GM23248 (cell line): ENCODE results near the gene SMCR8. TPM values are rescaled to one million over a fixed set of nuclear protein-coding genes. Genes with fewer than 3 reads are reported as not detected.
"Not testable (repeated sequence)": the region's sequence is repeated elsewhere in the genome, so short reads cannot be mapped to it uniquely, and the experiment has no call there.

ENCODE experiments used
- DNase-seq: peaks from one replicate; pipeline ENCODE4 v3.0.0-alpha.2; 2015
- H2AFZ ChIP-seq: fragments of 200-600 bp; sonication (generic); 2 replicates; pipeline ENCODE4 v1.6.1; 2016; ENCODE audit warnings: antibody characterized with exemption
- H3F3A ChIP-seq: fragments of 200-600 bp; sonication (generic); 2 replicates; pipeline ENCODE4 v1.6.1; 2016; ENCODE audit warnings: mild to moderate bottlenecking, antibody characterized with exemption, mixed run types; ENCODE audit not compliant: insufficient read depth
- H3K27ac ChIP-seq: fragments of 200-600 bp; sonication (generic); 2 replicates; pipeline ENCODE4 v1.5.1; 2016; ENCODE audit warnings: mild to moderate bottlenecking
- H3K27me3 ChIP-seq: fragments of 200-600 bp; sonication (generic); replicated peaks from 2 replicates; pipeline ENCODE4 v1.6.1; 2016; ENCODE audit warnings: mild to moderate bottlenecking; ENCODE audit not compliant: insufficient read depth
- H3K36me3 ChIP-seq: fragments of 200-600 bp; sonication (generic); 2 replicates; pipeline ENCODE4 v1.6.1; 2016; ENCODE audit warnings: low read depth, mild to moderate bottlenecking
- H3K4me1 ChIP-seq: fragments of 200-600 bp; sonication (generic); 2 replicates; pipeline ENCODE4 v1.6.1; 2016; ENCODE audit warnings: mild to moderate bottlenecking; ENCODE audit not compliant: insufficient read depth
- H3K4me2 ChIP-seq: fragments of 200-600 bp; sonication (generic); one replicate; pipeline ENCODE4 v1.6.1; 2016; ENCODE audit warnings: mild to moderate bottlenecking; ENCODE audit not compliant: unreplicated experiment
- H3K4me3 ChIP-seq: fragments of 200-600 bp; sonication (generic); 2 replicates; pipeline ENCODE4 v1.5.1; 2016; ENCODE audit warnings: mild to moderate bottlenecking
- H3K79me2 ChIP-seq: fragments of 200-600 bp; sonication (generic); 2 replicates; pipeline ENCODE4 v1.6.1; 2016; ENCODE audit warnings: mild to moderate bottlenecking; ENCODE audit not compliant: insufficient read depth
- H3K9ac ChIP-seq: fragments of 200-600 bp; sonication (generic); 2 replicates; pipeline ENCODE4 v1.6.1; 2016; ENCODE audit warnings: mild to moderate bottlenecking
- H3K9me2 ChIP-seq: fragments of 200-600 bp; sonication (generic); 2 replicates; pipeline ENCODE4 v1.6.1; 2016; ENCODE audit warnings: mixed run types, mild to moderate bottlenecking, moderate library complexity; ENCODE audit not compliant: insufficient read depth
- H3K9me3 ChIP-seq: fragments of 200-600 bp; sonication (generic); one replicate; pipeline ENCODE4 v1.6.1; 2017; ENCODE audit warnings: low read depth
- H4K20me1 ChIP-seq: fragments of 200-600 bp; sonication (generic); 2 replicates; pipeline ENCODE4 v1.6.0; 2016; ENCODE audit not compliant: insufficient read depth
- EZH2 ChIP-seq: fragments of 200-600 bp; sonication (generic); IDR thresholded peaks from 2 replicates; pipeline ENCODE4 v1.6.1; 2018; ENCODE audit warnings: antibody characterized with exemption, mild to moderate bottlenecking; ENCODE audit not compliant: insufficient read depth, poor library complexity, severe bottlenecking
- EZH2phosphoT487 ChIP-seq: fragments of 200-600 bp; sonication (generic); IDR thresholded peaks from 2 replicates; pipeline ENCODE4 v1.6.1; 2018; ENCODE audit warnings: antibody characterized with exemption, moderate library complexity, mild to moderate bottlenecking, low read depth; ENCODE audit not compliant: insufficient read depth
- WGBS, 2 experiments: methylation state at CpG; one replicate each; pipeline ENCODE4 v1.1.6; 2015 to 2017; ENCODE audit warnings: low lambda C conversion rate in 2 of 2, low coverage in 1 of 2; ENCODE audit errors: missing lambda C conversion rate in 2 of 2; 5-methylcytosine and 5-hydroxymethylcytosine counted together
- in situ Hi-C: fragments of 300-500 bp; cut with MboI; formaldehyde crosslinking; loops from 2 replicates; pipeline ENCODE4 v1.15.0; 2020
- polyA plus RNA-seq: library from polyadenylated mRNA; unstranded; fragments of >200 nt; fragmentation: Nextera tagmentation; extraction: Ambion mirVana; gene quantifications from 2 replicates; pipeline ENCODE4 v1.2.1, GENCODE V29; 2016
- total RNA-seq: library from RNA; depleted of rRNA; stranded (reverse); fragments of >200 nt; shearing (Covaris generic); gene quantifications from 2 replicates; pipeline ENCODE4 v1.2.3, GENCODE V29; 2014

Gene SMCR8
- total and polyA plus RNA-seq, 2 experiments from 2014 or later: 2.2 to 10.5 TPM

- Histone ChIP-seq H4K20me1 (no peaks in the 10 kb centered on the region), H3K27ac (no peak overlapping the region), H3K4me3 (no peak overlapping the region), H3K9ac (no peak overlapping the region), H3K9me2 (no peaks in the 10 kb centered on the region), H2AFZ (no peak overlapping the region), H3K36me3 (peaks cover 41% of the 10 kb centered on the region), H3F3A (no peaks in the 10 kb centered on the region), H3K27me3 (no peaks in the 10 kb centered on the region), H3K4me1 (no peaks in the 10 kb centered on the region), H3K79me2 (no peaks in the 10 kb centered on the region), H3K4me2 (no peak overlapping the region), H3K9me3 (no peaks in the 10 kb centered on the region)
- 96 to 97% methylated on average over 11 of the region's 11 CpGs for WGBS, 2 experiments
- DNase-seq: no peak
- TF ChIP-seq EZH2phosphoT487: no peak
- TF ChIP-seq EZH2: no peak
- in situ Hi-C loops: no loop called here
These were observed 29.8 kb upstream of the SMCR8 start for GRCh38 chr17:18285296-18285695.

- Histone ChIP-seq H2AFZ (no peak overlapping the region), H3K36me3 (peaks cover 29% of the 10 kb centered on the region), H3K4me3 (no peak overlapping the region), H3K79me2 (no peaks in the 10 kb centered on the region), H3K9ac (no peak overlapping the region), H3K4me2 (no peak overlapping the region), H3K4me1 (no peaks in the 10 kb centered on the region), H3F3A (no peaks in the 10 kb centered on the region), H3K27ac (no peak overlapping the region), H4K20me1 (no peaks in the 10 kb centered on the region), H3K9me3 (no peaks in the 10 kb centered on the region), H3K9me2 (no peaks in the 10 kb centered on the region), H3K27me3 (no peaks in the 10 kb centered on the region)
- 88% methylated on average over 15 of the region's 15 CpGs for WGBS, 2 experiments
- in situ Hi-C loops: no loop called here
- no peak for TF ChIP-seq EZH2phosphoT487
- no peak for TF ChIP-seq EZH2
- no peak for DNase-seq
These were observed 23.2 kb upstream of the SMCR8 start for GRCh38 chr17:18291718-18292540.

- H3F3A ChIP-seq, H3K27me3 ChIP-seq, H3K9ac ChIP-seq, H3K4me3 ChIP-seq, H3K4me2 ChIP-seq, H3K9me3 ChIP-seq, in situ Hi-C loops, DNase-seq, H3K9me2 ChIP-seq, H2AFZ ChIP-seq, H4K20me1 ChIP-seq, H3K79me2 ChIP-seq, H3K27ac ChIP-seq, H3K4me1 ChIP-seq: not testable (repeated sequence)
- 92 to 100% methylated on average over 3 to 12 of the region's 30 CpGs for WGBS, 2 experiments
- H3K36me3 ChIP-seq: peaks cover 38% of the 10 kb centered on the region
These were observed 17.0 kb upstream of the SMCR8 start for GRCh38 chr17:18298061-18298460.

- TF ChIP-seq EZH2phosphoT487: no peak
- no peak for TF ChIP-seq EZH2
- H3K36me3 ChIP-seq: peaks cover 53% of the 10 kb centered on the region
- no peaks in the 10 kb centered on the region for H3K4me1 ChIP-seq
- no peak overlapping the region for H3K4me2 ChIP-seq
- no peaks in the 10 kb centered on the region for H3K9me2 ChIP-seq
- no peaks in the 10 kb centered on the region for H4K20me1 ChIP-seq
- no peak overlapping the region for H3K4me3 ChIP-seq
- H3K79me2 ChIP-seq: peaks cover 14% of the 10 kb centered on the region; the same call in 1 of the 2 replicates
- no peak overlapping the region for H2AFZ ChIP-seq
- no peaks in the 10 kb centered on the region for H3K27me3 ChIP-seq
- no peak overlapping the region for H3K9ac ChIP-seq
- no peak overlapping the region for H3K27ac ChIP-seq
- H3F3A ChIP-seq: no peaks in the 10 kb centered on the region
- WGBS, 2 experiments: 92 to 94% methylated on average over 8 of the region's 8 CpGs
- no peak for DNase-seq
- in situ Hi-C loops: no loop called here
- H3K9me3 ChIP-seq: no peaks in the 10 kb centered on the region
These were observed 14.2 kb upstream of the SMCR8 start for GRCh38 chr17:18300725-18301480.

- H3K9me3 ChIP-seq, H3K9ac ChIP-seq, H3F3A ChIP-seq, H3K4me2 ChIP-seq, H3K4me3 ChIP-seq, DNase-seq, H3K9me2 ChIP-seq, in situ Hi-C loops, H3K27me3 ChIP-seq, H4K20me1 ChIP-seq, H3K4me1 ChIP-seq, H3K27ac ChIP-seq, H2AFZ ChIP-seq: not testable (repeated sequence)
- Histone ChIP-seq H3K36me3 (peaks cover 58% of the 10 kb centered on the region), H3K79me2 (peaks cover 26% of the 10 kb centered on the region)
- 87 to 89% methylated on average over 11 to 13 of the region's 13 CpGs for WGBS, 2 experiments
These were observed 11.9 kb upstream of the SMCR8 start for GRCh38 chr17:18303206-18303605.
